Fibroblast of lung (primary cell): ENCODE measurements around the gene CCNT2. TPM values are rescaled to one million over a fixed set of nuclear protein-coding genes. Genes with fewer than 3 reads are reported as not detected.
A peak's percentile ranks its signal among the peaks of the same experiment; 100 is the strongest.

Experiments
- DNase-seq, 2 donors: peaks; one replicate each; pipeline versions ENCODE4 v3.0.0 to v3.0.0-alpha.2; 2010; ENCODE audit warnings: low read depth in 2 of 2
- H2AFZ ChIP-seq: 2 replicates; pipeline ENCODE4 v1.5.1; 2012; ENCODE audit warnings: low read length, control low read depth, inconsistent platforms
- H3K27ac ChIP-seq: 2 replicates; pipeline ENCODE4 v1.5.1; 2011; ENCODE audit warnings: low read length, control low read depth; ENCODE audit not compliant: insufficient read depth
- H3K27me3 ChIP-seq: 2 replicates; pipeline ENCODE4 v1.5.1; 2011; ENCODE audit warnings: mild to moderate bottlenecking, low read length; ENCODE audit not compliant: control insufficient read depth, insufficient read depth
- H3K36me3 ChIP-seq: 2 replicates; pipeline ENCODE4 v1.5.1; 2011; ENCODE audit warnings: low read length; ENCODE audit not compliant: control insufficient read depth, insufficient read depth
- H3K4me1 ChIP-seq: 2 replicates; pipeline ENCODE4 v1.5.1; 2011; ENCODE audit warnings: low read length; ENCODE audit not compliant: control insufficient read depth, insufficient read depth; ENCODE audit errors: extremely low read depth
- H3K4me2 ChIP-seq: 2 replicates; pipeline ENCODE4 v1.5.1; 2011; ENCODE audit warnings: low read length, control low read depth; ENCODE audit not compliant: insufficient read depth; ENCODE audit errors: extremely low read depth
- H3K4me3 ChIP-seq, 4 experiments: fragments of 200-600 bp in 1 of 4; sonication (generic) in 1 of 4; replicated peaks in 1 of 4; 2 replicates each; pipeline ENCODE4 v1.5.1; 2011 to 2016; ENCODE audit warnings: low read length in 4 of 4, low read depth in 3 of 4, mild to moderate bottlenecking in 3 of 4, control low read depth in 2 of 4, inconsistent platforms in 1 of 4, mixed read lengths in 1 of 4; ENCODE audit not compliant: insufficient read depth in 1 of 4; ENCODE audit errors: control extremely low read depth in 1 of 4
- H3K79me2 ChIP-seq: 2 replicates; pipeline ENCODE4 v1.5.1; 2012; ENCODE audit warnings: mild to moderate bottlenecking, low read length, inconsistent platforms; ENCODE audit not compliant: control insufficient read depth, insufficient read depth
- H3K9ac ChIP-seq: 2 replicates; pipeline ENCODE4 v1.5.1; 2011; ENCODE audit warnings: mild to moderate bottlenecking, low read length, control low read depth; ENCODE audit not compliant: insufficient read depth
- H3K9me3 ChIP-seq: 2 replicates; pipeline ENCODE4 v1.5.1; 2012; ENCODE audit warnings: low read depth, low read length; ENCODE audit not compliant: control insufficient read depth, insufficient read depth
- H4K20me1 ChIP-seq: 2 replicates; pipeline ENCODE4 v1.5.1; 2011; ENCODE audit warnings: low read length; ENCODE audit not compliant: control insufficient read depth, insufficient read depth; ENCODE audit errors: extremely low read depth
- CTCF ChIP-seq, 2 donors: IDR thresholded peaks in 1 of 2; conservative IDR thresholded peaks in 1 of 2; 1 replicate in 1 of 2; 2 replicates in 1 of 2; pipeline ENCODE4 v1.5.1; 2011 to 2012; ENCODE audit warnings: low read length in 2 of 2, control low read depth in 1 of 2, inconsistent platforms in 1 of 2, low read depth in 1 of 2, mild to moderate bottlenecking in 1 of 2
- EZH2 ChIP-seq: IDR thresholded peaks from 2 replicates; pipeline ENCODE4 v1.5.1; 2012; ENCODE audit warnings: low read length, control low read depth, mild to moderate bottlenecking; ENCODE audit errors: missing control alignments
- polyA plus RNA-seq, 2 donors: library from polyadenylated mRNA; depleted of rRNA in 1 of 2; stranded (reverse) in 1 of 2; unstranded in 1 of 2; fragments of >200 nt; gene quantifications; 2 replicates each; pipeline ENCODE4 v1.2.1, GENCODE V29; 2011 to 2012; ENCODE audit warnings: missing spikeins in 1 of 2
- total RNA-seq: library from RNA; depleted of rRNA; stranded (reverse); fragments of >200 nt; gene quantifications from 2 replicates; pipeline ENCODE4 v1.2.1, GENCODE V29; 2014

CCNT2 gene
- total and polyA plus RNA-seq, 2 donors (not counting 1 experiment from before 2014, with no cell fraction given), result 10.5 to 30.1 TPM

- peak in 1 of 2 donors; percentile 24 for DNase-seq
- no peak overlapping the region for H3K9ac ChIP-seq
- H3K4me2 ChIP-seq, result no peak overlapping the region
- TF ChIP-seq EZH2 (no peak), CTCF (conservative IDR thresholded peaks at IDR 0.05 in 1 of 2, IDR thresholded peaks at IDR 0.05 in 1 of 2; ENCODE audit: low read depth in 1 of 2, low read length in 2 of 2) (no peak)
- no peaks in the 10 kb centered on the region for H4K20me1 ChIP-seq
- H3K79me2 ChIP-seq, result no peaks in the 10 kb centered on the region
- no peak overlapping the region for H3K27ac ChIP-seq
- H3K4me3 ChIP-seq, result no peak overlapping the region
- no peaks in the 10 kb centered on the region for H3K27me3 ChIP-seq
- no peak overlapping the region for H2AFZ ChIP-seq
- H3K9me3 ChIP-seq, result no peaks in the 10 kb centered on the region
- H3K36me3 ChIP-seq, result peaks cover 11% of the 10 kb centered on the region
- no peaks in the 10 kb centered on the region for H3K4me1 ChIP-seq
Observed at GRCh38 chr2:134952608-134953007, 34.0 kb downstream of the CCNT2 start.

- no peaks in the 10 kb centered on the region for H4K20me1 ChIP-seq
- no peak overlapping the region for H3K4me2 ChIP-seq
- H3K9ac ChIP-seq, result no peak overlapping the region
- DNase-seq, result no peak
- no peaks in the 10 kb centered on the region for H3K4me1 ChIP-seq
- H3K9me3 ChIP-seq, result no peaks in the 10 kb centered on the region
- no peak overlapping the region for H3K4me3 ChIP-seq
- no peaks in the 10 kb centered on the region for H3K79me2 ChIP-seq
- H2AFZ ChIP-seq, result no peak overlapping the region
- no peaks in the 10 kb centered on the region for H3K27me3 ChIP-seq
- no peak for TF ChIP-seq CTCF (conservative IDR thresholded peaks at IDR 0.05 in 1 of 2, IDR thresholded peaks at IDR 0.05 in 1 of 2; ENCODE audit: low read depth in 1 of 2, low read length in 2 of 2)
- TF ChIP-seq EZH2, result no peak
- H3K27ac ChIP-seq, result no peak overlapping the region
- peaks cover 11% of the 10 kb centered on the region for H3K36me3 ChIP-seq
Observed at GRCh38 chr2:134954065-134954464, 35.4 kb downstream of the CCNT2 start.

- Histone ChIP-seq H3K9me3 (no peaks in the 10 kb centered on the region), H3K36me3 (peaks cover 9% of the 10 kb centered on the region), H3K27ac (no peak overlapping the region), H3K79me2 (no peaks in the 10 kb centered on the region), H3K27me3 (no peaks in the 10 kb centered on the region), H3K4me2 (no peak overlapping the region), H3K4me1 (no peaks in the 10 kb centered on the region), H3K4me3 (no peak overlapping the region), H4K20me1 (no peaks in the 10 kb centered on the region), H3K9ac (no peak overlapping the region), H2AFZ (no peak overlapping the region)
- TF ChIP-seq EZH2 (no peak), CTCF (conservative IDR thresholded peaks at IDR 0.05 in 1 of 2, IDR thresholded peaks at IDR 0.05 in 1 of 2; ENCODE audit: low read depth in 1 of 2, low read length in 2 of 2) (no peak)
- DNase-seq, result no peak
Observed at GRCh38 chr2:134955744-134956143, 37.1 kb downstream of the CCNT2 start.
